ENCODE measurements around the gene FAM200C.

The FAM200C gene

DNA sequence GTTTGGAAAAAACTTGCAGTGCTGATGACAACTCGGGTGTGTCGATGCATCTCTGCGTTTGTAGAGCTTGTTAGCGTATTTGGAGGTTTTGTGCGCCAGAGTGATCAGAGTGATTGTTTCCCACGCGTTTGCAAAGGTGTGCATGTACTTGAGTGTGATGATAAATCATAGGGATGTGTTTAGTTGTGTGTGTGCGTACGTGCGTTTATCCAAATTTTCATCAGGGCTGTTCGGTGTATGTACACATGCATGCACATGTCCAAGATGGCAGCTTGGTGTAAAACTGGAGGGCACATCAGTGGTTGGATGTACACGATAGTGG is 29.2 kb downstream of the FAM200C start:
- TF ChIP-seq, protein P1, sequence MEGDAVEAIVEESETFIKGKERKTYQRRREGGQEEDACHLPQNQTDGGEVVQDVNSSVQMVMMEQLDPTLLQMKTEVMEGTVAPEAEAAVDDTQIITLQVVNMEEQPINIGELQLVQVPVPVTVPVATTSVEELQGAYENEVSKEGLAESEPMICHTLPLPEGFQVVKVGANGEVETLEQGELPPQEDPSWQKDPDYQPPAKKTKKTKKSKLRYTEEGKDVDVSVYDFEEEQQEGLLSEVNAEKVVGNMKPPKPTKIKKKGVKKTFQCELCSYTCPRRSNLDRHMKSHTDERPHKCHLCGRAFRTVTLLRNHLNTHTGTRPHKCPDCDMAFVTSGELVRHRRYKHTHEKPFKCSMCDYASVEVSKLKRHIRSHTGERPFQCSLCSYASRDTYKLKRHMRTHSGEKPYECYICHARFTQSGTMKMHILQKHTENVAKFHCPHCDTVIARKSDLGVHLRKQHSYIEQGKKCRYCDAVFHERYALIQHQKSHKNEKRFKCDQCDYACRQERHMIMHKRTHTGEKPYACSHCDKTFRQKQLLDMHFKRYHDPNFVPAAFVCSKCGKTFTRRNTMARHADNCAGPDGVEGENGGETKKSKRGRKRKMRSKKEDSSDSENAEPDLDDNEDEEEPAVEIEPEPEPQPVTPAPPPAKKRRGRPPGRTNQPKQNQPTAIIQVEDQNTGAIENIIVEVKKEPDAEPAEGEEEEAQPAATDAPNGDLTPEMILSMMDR (IDR thresholded peaks at IDR 0.05; ENCODE audit: low read depth, low read length, missing control alignments): no peak
- H3K4me3 ChIP-seq (replicated peaks; ENCODE audit: low read depth, low read length): peak overlapping the region; percentile 47
- no peak for DNase-seq (ENCODE audit: extremely low read depth, low read depth)

DNA sequence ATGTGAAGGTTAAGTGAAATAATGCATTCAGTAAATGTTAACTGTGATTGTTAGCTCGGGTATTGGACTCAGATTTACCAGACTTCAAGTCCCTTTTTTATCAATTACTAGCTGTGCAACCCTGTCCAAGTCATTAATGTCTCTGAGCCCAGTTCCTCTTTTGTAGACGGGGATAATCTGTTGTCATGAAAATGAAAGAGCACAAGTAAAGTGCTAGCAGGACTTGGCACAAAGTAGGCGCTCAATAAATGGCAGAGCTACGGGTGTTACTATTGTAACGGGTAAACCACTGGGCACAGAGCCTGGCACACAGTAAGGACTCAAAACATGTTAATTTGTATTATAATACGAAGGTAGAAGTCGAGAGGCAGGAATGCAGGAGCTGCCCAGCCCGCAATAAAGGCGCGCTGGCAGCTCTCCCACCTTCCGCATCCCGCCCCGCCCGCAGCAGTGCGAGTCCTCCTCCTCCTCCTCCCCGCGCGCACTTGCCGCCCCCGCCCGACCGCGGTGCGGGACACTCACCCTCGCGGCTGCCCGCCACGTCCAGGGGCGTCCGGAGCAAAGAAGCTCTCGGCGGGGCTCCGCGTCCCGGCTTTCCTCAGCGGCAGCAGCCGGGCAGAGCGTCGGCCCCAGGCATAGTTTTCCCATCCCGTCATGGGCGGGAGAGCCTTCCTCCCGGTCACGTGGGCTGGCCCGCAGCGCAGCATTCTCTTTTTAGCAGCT is 29.7 kb downstream of the FAM200C start, which contains the start of gene C1QTNF2:
TSS of gene C1QTNF2 (minus strand) at position 637 of the 723 bp plus-strand sequence. CDS start 15,615 bp downstream, outside the sequence.
- peak within 1 kb of the TSS; percentile 47 for H3K4me3 ChIP-seq (replicated peaks; ENCODE audit: low read depth, low read length)
- TF ChIP-seq, protein P1 (IDR thresholded peaks at IDR 0.05; ENCODE audit: low read depth, low read length, missing control alignments): no peak
- no peak for DNase-seq (ENCODE audit: extremely low read depth, low read depth)

DNA sequence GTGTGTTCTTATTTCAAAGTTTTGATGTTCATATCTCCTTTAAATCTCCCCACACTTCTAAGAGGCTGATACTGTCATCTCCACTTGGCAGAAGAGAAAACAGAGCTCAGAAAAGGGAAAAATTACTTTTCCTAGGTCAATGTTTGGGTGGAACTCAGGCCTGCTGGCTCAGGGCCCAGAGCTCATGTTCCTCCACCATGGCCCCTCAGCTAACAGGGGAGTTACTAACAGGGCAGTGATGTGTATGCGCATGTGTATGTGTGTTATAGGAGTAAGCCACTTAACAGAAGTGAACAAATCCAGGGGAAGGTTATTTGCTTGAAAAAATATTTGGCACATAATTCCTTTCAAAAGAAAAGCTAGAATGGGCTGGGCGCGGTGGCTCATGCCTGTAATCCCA is 32.0 kb downstream of the FAM200C start:
- H3K4me3 ChIP-seq (replicated peaks; ENCODE audit: low read depth, low read length): no peak overlapping the region
- DNase-seq (ENCODE audit: extremely low read depth, low read depth): no peak
- TF ChIP-seq, protein P1 (IDR thresholded peaks at IDR 0.05; ENCODE audit: low read depth, low read length, missing control alignments): no peak

DNA sequence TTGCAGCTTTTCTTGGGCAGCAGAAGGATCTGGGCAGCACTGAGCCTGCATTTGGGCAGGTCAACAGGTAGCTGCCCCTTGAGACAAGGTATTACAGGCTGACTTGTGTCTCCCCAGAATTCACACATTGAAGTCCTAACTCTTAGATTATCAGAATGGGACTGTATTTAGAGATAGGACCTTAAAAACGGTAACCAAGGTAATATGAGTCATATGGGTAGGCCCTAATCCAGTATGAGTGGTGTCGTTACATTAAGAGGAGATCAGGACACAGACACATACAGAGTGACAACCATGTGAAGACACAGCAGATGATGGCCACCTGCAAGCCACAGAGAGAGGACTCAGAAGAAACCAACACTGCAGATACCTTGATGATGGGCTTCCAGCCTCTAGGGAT is 32.6 kb downstream of the FAM200C start:
- no peak for DNase-seq (ENCODE audit: extremely low read depth, low read depth)
- H3K4me3 ChIP-seq (replicated peaks; ENCODE audit: low read depth, low read length): no peak overlapping the region
- TF ChIP-seq, protein P1 (IDR thresholded peaks at IDR 0.05; ENCODE audit: low read depth, low read length, missing control alignments): no peak

DNA sequence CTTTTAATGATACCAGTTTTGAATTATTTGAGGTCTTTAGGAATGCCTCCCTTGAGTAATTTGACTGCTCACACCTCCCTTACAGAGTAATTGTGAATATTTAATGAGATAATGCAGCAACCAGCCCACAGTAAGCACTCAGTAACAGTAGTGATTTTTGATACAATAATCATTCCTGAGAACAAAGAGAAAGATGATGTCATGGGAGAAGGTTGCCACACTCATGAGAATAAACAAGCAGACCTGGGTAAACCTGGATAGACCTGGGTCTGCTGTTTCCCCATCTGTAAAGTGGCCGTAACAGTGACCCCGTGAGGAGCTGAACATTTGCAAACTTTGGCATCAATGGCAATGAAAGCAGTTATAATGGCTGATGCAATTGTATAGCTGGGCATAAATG is 33.6 kb downstream of the FAM200C start:
- no peak for DNase-seq (ENCODE audit: extremely low read depth, low read depth)
- TF ChIP-seq, protein P1 (IDR thresholded peaks at IDR 0.05; ENCODE audit: low read depth, low read length, missing control alignments): no peak

DNA sequence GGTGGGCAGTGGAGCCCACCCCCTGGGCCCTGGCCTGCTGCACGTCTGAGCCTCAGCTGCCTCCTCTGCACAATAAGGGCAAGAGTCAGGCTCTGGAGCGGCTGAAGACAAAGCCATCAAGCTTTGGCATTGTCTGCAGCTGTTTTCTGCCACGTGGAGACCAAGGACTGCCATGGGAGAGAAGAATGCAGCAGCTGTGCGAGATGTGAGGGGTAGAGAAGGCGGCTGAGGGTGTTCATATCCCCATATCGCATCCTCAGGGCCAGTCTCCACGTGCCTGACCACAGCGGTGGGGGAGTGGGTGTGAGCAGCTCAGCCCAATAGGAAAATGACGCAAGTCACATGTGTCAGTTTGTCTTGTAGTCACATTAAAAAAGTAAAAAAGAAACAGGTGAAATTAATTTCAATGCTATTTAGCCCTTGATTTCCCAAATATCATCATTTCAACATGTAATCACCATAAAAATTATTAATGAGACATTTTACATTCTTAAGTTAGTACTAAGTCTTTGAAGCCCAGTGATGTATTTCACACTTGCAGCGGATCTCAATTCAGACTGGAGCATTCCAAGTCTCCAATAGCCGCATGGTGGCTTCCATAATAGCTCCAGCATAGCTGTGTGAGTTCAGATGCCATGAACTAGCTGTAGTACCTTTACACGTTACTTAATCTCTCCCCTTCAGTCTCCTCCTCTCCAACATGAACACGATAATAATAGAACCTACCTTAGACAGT is 36.0 kb downstream of the FAM200C start:
- TF ChIP-seq, protein P1 (IDR thresholded peaks at IDR 0.05; ENCODE audit: low read depth, low read length, missing control alignments): no peak
- no peak for DNase-seq (ENCODE audit: extremely low read depth, low read depth)
- no peak overlapping the region for H3K4me3 ChIP-seq (replicated peaks; ENCODE audit: low read depth, low read length)

More for the DNA sequence above, 33.6 kb downstream of the FAM200C start:
- no peak overlapping the region for H3K4me3 ChIP-seq (replicated peaks; ENCODE audit: low read depth, low read length)
